Neural cell (in vitro differentiated cells): ENCODE results near the gene CAPN14.

ENCODE experiments used
- EP300 ChIP-seq: fragments of 450-650 bp; conservative IDR thresholded peaks from 2 replicates; pipeline ENCODE4 v1.6.1; 2014; ENCODE audit warnings: antibody characterized with exemption, mild to moderate bottlenecking, moderate library complexity; ENCODE audit not compliant: poor library complexity, severe bottlenecking
- RAD21 ChIP-seq: fragments of 450-650 bp; conservative IDR thresholded peaks from 2 replicates; pipeline ENCODE4 v1.6.1; 2014; ENCODE audit warnings: antibody characterized with exemption, mild to moderate bottlenecking, moderate library complexity
- SMC3 ChIP-seq: fragments of 450-650 bp; conservative IDR thresholded peaks from 2 replicates; pipeline ENCODE4 v1.6.1; 2014; ENCODE audit warnings: antibody characterized with exemption, mild to moderate bottlenecking, moderate library complexity; ENCODE audit not compliant: poor library complexity
- TF ChIP-seq, protein P1 (sequence below): fragments of 450-650 bp; IDR thresholded peaks from 2 replicates; pipeline ENCODE4 v1.5.1; 2014; ENCODE audit warnings: antibody characterized with exemption, mild to moderate bottlenecking, moderate library complexity; ENCODE audit not compliant: poor library complexity, severe bottlenecking

DNA sequence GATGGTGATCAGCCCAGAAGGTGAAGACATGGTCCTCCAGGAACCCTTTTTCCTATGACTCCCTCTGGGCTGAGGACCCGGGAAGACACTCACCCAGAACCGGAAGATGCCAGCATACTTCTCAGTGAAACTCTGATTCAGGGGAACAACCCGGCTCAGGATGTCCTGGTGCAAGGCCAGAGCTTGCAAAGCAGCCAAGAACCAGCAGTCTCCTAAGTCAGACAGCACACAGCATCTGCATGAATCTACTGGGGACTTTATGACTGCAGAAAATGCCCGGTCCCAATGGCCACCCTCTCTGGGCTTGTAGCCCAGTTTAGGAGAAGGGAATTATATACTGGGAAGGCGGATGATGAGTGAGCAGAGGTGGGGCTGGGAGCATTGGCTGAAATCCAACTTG lies 15.3 kb downstream of the CAPN14 start:
- TF ChIP-seq, protein P1, sequence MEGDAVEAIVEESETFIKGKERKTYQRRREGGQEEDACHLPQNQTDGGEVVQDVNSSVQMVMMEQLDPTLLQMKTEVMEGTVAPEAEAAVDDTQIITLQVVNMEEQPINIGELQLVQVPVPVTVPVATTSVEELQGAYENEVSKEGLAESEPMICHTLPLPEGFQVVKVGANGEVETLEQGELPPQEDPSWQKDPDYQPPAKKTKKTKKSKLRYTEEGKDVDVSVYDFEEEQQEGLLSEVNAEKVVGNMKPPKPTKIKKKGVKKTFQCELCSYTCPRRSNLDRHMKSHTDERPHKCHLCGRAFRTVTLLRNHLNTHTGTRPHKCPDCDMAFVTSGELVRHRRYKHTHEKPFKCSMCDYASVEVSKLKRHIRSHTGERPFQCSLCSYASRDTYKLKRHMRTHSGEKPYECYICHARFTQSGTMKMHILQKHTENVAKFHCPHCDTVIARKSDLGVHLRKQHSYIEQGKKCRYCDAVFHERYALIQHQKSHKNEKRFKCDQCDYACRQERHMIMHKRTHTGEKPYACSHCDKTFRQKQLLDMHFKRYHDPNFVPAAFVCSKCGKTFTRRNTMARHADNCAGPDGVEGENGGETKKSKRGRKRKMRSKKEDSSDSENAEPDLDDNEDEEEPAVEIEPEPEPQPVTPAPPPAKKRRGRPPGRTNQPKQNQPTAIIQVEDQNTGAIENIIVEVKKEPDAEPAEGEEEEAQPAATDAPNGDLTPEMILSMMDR, result no peak
- TF ChIP-seq RAD21, result no peak
- TF ChIP-seq SMC3, result no peak
- no peak for TF ChIP-seq EP300
